H1 (cell line): Measurements from ENCODE around the gene GRAMD2A. TPM values are rescaled to one million over a fixed set of nuclear protein-coding genes. Genes with fewer than 3 reads are reported as not detected.

Experiments
- ASH2L ChIP-seq: fragments of 200-600, 300-600 bp; sonication (generic); IDR thresholded peaks from one replicate; pipeline ENCODE4 v1.7.1; 2017; ENCODE audit warnings: low read length
- ATF2 ChIP-seq: IDR thresholded peaks from 2 replicates; pipeline ENCODE4 v1.6.1; 2012; ENCODE audit warnings: low read length, inconsistent platforms
- CBX5 ChIP-seq: fragments of 300-800, 300-1000 bp; sonication (generic); IDR thresholded peaks from 2 replicates; pipeline ENCODE4 v1.7.1; 2016; ENCODE audit warnings: antibody characterized with exemption, low read length, low read depth
- CTBP2 ChIP-seq: IDR thresholded peaks from 2 replicates; pipeline ENCODE4 v1.7.0; 2011; ENCODE audit warnings: borderline replicate concordance, mild to moderate bottlenecking, moderate library complexity, mixed read lengths, low read length; ENCODE audit not compliant: insufficient read depth, insufficient read length
- CTCF ChIP-seq, 3 experiments: IDR thresholded peaks; 1 replicate in 2 of 3; 2 replicates in 1 of 3; pipeline versions ENCODE4 v1.5.1 to v1.6.1; 2011; ENCODE audit warnings: low read length in 3 of 3, mild to moderate bottlenecking in 3 of 3, inconsistent platforms in 2 of 3, low read depth in 1 of 3, moderate library complexity in 1 of 3; ENCODE audit not compliant: insufficient read depth in 1 of 3; ENCODE audit errors: control extremely low read depth in 1 of 3
- GTF2F1 ChIP-seq: IDR thresholded peaks from 2 replicates; pipeline ENCODE4 v1.6.1; 2012; ENCODE audit warnings: low read depth, low read length, improper control_type of control experiment, borderline replicate concordance
- KDM1A ChIP-seq: fragments of 200-600, 300-600 bp; sonication (generic); IDR thresholded peaks from 2 replicates; pipeline ENCODE4 v1.7.1; 2016; ENCODE audit warnings: mild to moderate bottlenecking, low read length, borderline replicate concordance
- KDM5A ChIP-seq: fragments of 200-600 bp; IDR thresholded peaks from 2 replicates; pipeline ENCODE4 v1.7.1; 2012; ENCODE audit warnings: mild to moderate bottlenecking, low read length, inconsistent platforms, mixed read lengths
- MAFK ChIP-seq: IDR thresholded peaks from 2 replicates; pipeline ENCODE4 v1.6.1; 2012; ENCODE audit warnings: low read depth, mild to moderate bottlenecking, improper control_type of control experiment, low read length
- NANOG ChIP-seq: IDR thresholded peaks from 2 replicates; pipeline ENCODE4 v1.6.1; 2011; ENCODE audit warnings: low read length, low read depth, mild to moderate bottlenecking, inconsistent platforms; ENCODE audit not compliant: insufficient read depth, poor library complexity, severe bottlenecking
- NRF1 ChIP-seq: IDR thresholded peaks from 2 replicates; pipeline ENCODE4 v1.6.1; 2011; ENCODE audit warnings: mild to moderate bottlenecking, low read depth, low read length, improper control_type of control experiment
- PHF8 ChIP-seq: fragments of 200-600 bp; sonication (generic); conservative IDR thresholded peaks from 2 replicates; pipeline ENCODE4 v1.7.1; 2012; ENCODE audit warnings: low read depth, mild to moderate bottlenecking, inconsistent platforms, low read length, moderate library complexity
- RAD21 ChIP-seq, 2 experiments: IDR thresholded peaks in 1 of 2; conservative IDR thresholded peaks in 1 of 2; 2 replicates each; pipeline ENCODE4 v1.6.1; 2011; ENCODE audit warnings: low read depth in 2 of 2, low read length in 2 of 2, improper control_type of control experiment in 1 of 2, inconsistent platforms in 1 of 2, mild to moderate bottlenecking in 1 of 2, moderate library complexity in 1 of 2
- RNF2 ChIP-seq: fragments of 200-900, 300-1000 bp; sonication (generic); IDR thresholded peaks from 2 replicates; pipeline ENCODE4 v1.7.1; 2016; ENCODE audit warnings: borderline replicate concordance, low read depth, mild to moderate bottlenecking, antibody characterized with exemption, low read length; ENCODE audit not compliant: poor library complexity, severe bottlenecking; ENCODE audit errors: missing control alignments
- SIX5 ChIP-seq: IDR thresholded peaks from 2 replicates; pipeline ENCODE4 v1.6.1; 2011; ENCODE audit warnings: mild to moderate bottlenecking, low read depth, low read length
- SUZ12 ChIP-seq: fragments of 200-600 bp; sonication (generic); IDR thresholded peaks from 2 replicates; pipeline ENCODE4 v1.6.1; 2012; ENCODE audit warnings: mild to moderate bottlenecking, inconsistent platforms, low read length, moderate library complexity, mixed read lengths
- TAF1 ChIP-seq: IDR thresholded peaks from 2 replicates; pipeline ENCODE4 v1.6.1; 2011; ENCODE audit warnings: mild to moderate bottlenecking, low read depth, low read length
- TCF12 ChIP-seq: IDR thresholded peaks from 2 replicates; pipeline ENCODE4 v1.6.1; 2011; ENCODE audit warnings: low read depth, mild to moderate bottlenecking, low read length
- TEAD4 ChIP-seq: IDR thresholded peaks from 2 replicates; pipeline ENCODE4 v1.6.1; 2012; ENCODE audit warnings: low read depth, low read length, inconsistent platforms, mixed read lengths
- YY1 ChIP-seq: IDR thresholded peaks from 2 replicates; pipeline ENCODE4 v1.6.1; 2011; ENCODE audit warnings: low read depth, mild to moderate bottlenecking, low read length
- polyA plus RNA-seq, 7 experiments: library from polyadenylated mRNA; depleted of rRNA in 3 of 7; stranded (reverse) in 5 of 7; unstranded in 2 of 7; fragments of >200 nt in 5 of 7; fragments of 200-250 nt in 2 of 7; gene quantifications; 1 replicate in 5 of 7; 2 replicates in 1 of 7; 4 replicates in 1 of 7; pipeline versions ENCODE4 v1.2.1 to v1.2.3, GENCODE V29; 2011 to 2013; ENCODE audit warnings: missing spikeins in 2 of 7, mixed read lengths in 2 of 7
- total RNA-seq: library from RNA; stranded (reverse); fragmentation: NEBNext Ultra II Directional; extraction: Animal tissue kit (Norgen Biotek cat#: 25700); gene quantifications from 2 replicates; pipeline ENCODE4 v1.2.1, GENCODE V29; 2021

The GRAMD2A gene
- total and polyA plus RNA-seq, 2 of the 8 experiments (the other 6 are each of a cell fraction or from before 2014, with no cell fraction given), result 0.57 to 1.5 TPM

DNA sequence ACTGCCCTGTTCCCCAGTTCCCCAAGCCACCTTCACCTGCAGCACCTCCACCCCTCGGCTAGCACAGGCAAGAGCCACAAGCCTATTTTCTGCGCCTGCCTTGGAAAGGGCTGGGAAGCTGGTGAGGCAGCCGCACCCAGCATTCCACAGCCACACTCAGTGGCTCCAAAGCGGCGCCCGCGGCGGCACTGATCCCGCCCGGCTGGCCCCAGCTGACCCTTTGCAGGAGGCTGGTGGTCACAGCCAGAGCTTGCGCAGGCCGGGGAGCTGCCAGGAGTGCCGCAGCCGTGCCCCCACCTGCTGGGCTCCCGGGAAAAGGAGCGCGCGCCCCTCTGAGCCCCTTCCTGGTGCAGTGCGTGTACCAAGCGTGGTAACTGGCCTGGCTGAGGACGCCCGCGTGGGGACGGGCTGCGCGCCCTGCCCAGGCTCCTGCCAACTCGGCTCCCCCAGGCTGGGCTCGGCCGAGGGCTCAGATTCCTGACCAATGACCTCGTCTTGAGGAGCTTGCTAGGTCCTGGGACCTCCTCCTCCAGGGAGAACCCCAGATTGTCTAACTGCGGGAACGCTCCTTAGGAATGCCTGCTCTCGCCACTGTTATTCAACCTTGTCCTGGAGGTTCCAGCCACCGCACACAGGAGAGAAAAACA lies 13.3 kb downstream of the GRAMD2A start (continued):
- TF ChIP-seq RAD21 (IDR thresholded peaks at IDR 0.05 in 1 of 2, conservative IDR thresholded peaks at IDR 0.05 in 1 of 2; ENCODE audit: low read depth in 2 of 2, low read length in 2 of 2) (no peak), CBX5 (no peak), ATF2 (no peak), NANOG (no peak), YY1 (no peak), PHF8 (0 out of 2 replicates have a peak, but pooled peaks have one; percentile 37), NRF1 (no peak), MAFK (no peak), CTBP2 (no peak), SIX5 (no peak), ASH2L (peak; percentile 43), TCF12 (no peak), KDM1A (no peak), KDM5A (no peak), GTF2F1 (no peak), SUZ12 (no peak), CTCF (IDR thresholded peaks at IDR 0.05; ENCODE audit: control extremely low read depth in 1 of 3, insufficient read depth in 1 of 3, low read depth in 1 of 3, low read length in 3 of 3) (no peak), TAF1 (no peak), TEAD4 (no peak), RNF2 (no peak)
